Astrocyte (in vitro differentiated cells and primary cell): ENCODE data around the gene ENPP3. TPM values are rescaled to one million over a fixed set of nuclear protein-coding genes. Genes with fewer than 3 reads are reported as not detected.

Source experiments
- DNase-seq: peaks from one replicate; pipeline ENCODE4 v3.0.0-alpha.2; 2010; ENCODE audit warnings: low read depth
- FAIRE-seq: peaks from 2 replicates; lab custom pipeline; 2011; peaks lifted over from hg19 to GRCh38; lab: Jason Lieb, UNC
- H2AFZ ChIP-seq: 2 replicates; pipeline ENCODE4 v1.6.0; 2012; ENCODE audit warnings: low read depth, low read length, inconsistent platforms
- H3K27ac ChIP-seq: 2 replicates; pipeline ENCODE4 v1.5.1; 2011; ENCODE audit warnings: low read depth, low read length, inconsistent platforms
- H3K27me3 ChIP-seq: 2 replicates; pipeline ENCODE4 v1.6.0; 2011; ENCODE audit warnings: low read length, inconsistent platforms; ENCODE audit not compliant: insufficient read depth
- H3K36me3 ChIP-seq: 2 replicates; pipeline ENCODE4 v1.5.1; 2011; ENCODE audit warnings: low read length, inconsistent platforms; ENCODE audit not compliant: insufficient read depth
- H3K4me1 ChIP-seq: 2 replicates; pipeline ENCODE4 v1.5.1; 2011; ENCODE audit warnings: low read length, inconsistent platforms; ENCODE audit not compliant: insufficient read depth
- H3K4me2 ChIP-seq: 2 replicates; pipeline ENCODE4 v1.6.0; 2012; ENCODE audit warnings: low read length, inconsistent platforms
- H3K4me3 ChIP-seq: 2 replicates; pipeline ENCODE4 v1.5.1; 2011; ENCODE audit warnings: low read depth, mild to moderate bottlenecking, low read length, inconsistent platforms; ENCODE audit not compliant: insufficient read depth
- H3K79me2 ChIP-seq: 2 replicates; pipeline ENCODE4 v1.6.0; 2012; ENCODE audit warnings: mild to moderate bottlenecking, low read length, inconsistent platforms; ENCODE audit not compliant: insufficient read depth
- H3K9ac ChIP-seq: 2 replicates; pipeline ENCODE4 v1.6.0; 2012; ENCODE audit warnings: mild to moderate bottlenecking, low read length, inconsistent platforms
- H3K9me3 ChIP-seq: 2 replicates; pipeline ENCODE4 v1.5.1; 2012; ENCODE audit warnings: low read depth, mild to moderate bottlenecking, low read length, inconsistent platforms; ENCODE audit not compliant: insufficient read depth
- H4K20me1 ChIP-seq: 2 replicates; pipeline ENCODE4 v1.6.0; 2012; ENCODE audit warnings: low read length, inconsistent platforms; ENCODE audit not compliant: insufficient read depth
- H3K27ac Mint-ChIP-seq: one replicate; pipeline ENCODE4 v1.8.0; 2021; ENCODE audit warnings: mild to moderate bottlenecking, mixed read lengths; ENCODE audit not compliant: unreplicated experiment
- H3K27me3 Mint-ChIP-seq: one replicate; pipeline ENCODE4 v1.8.0; 2021; ENCODE audit warnings: low read depth, mixed read lengths; ENCODE audit not compliant: unreplicated experiment
- H3K36me3 Mint-ChIP-seq: one replicate; pipeline ENCODE4 v1.8.0; 2021; ENCODE audit warnings: low read depth, mixed read lengths; ENCODE audit not compliant: unreplicated experiment
- H3K4me1 Mint-ChIP-seq: one replicate; pipeline ENCODE4 v1.8.0; 2021; ENCODE audit warnings: low read depth, mixed read lengths; ENCODE audit not compliant: unreplicated experiment
- H3K4me3 Mint-ChIP-seq: one replicate; pipeline ENCODE4 v1.8.0; 2021; ENCODE audit warnings: mild to moderate bottlenecking, moderate library complexity, mixed read lengths; ENCODE audit not compliant: unreplicated experiment
- H3K9me3 Mint-ChIP-seq: one replicate; pipeline ENCODE4 v1.8.0; 2021; ENCODE audit warnings: mild to moderate bottlenecking, mixed read lengths; ENCODE audit not compliant: unreplicated experiment
- EZH2 ChIP-seq: IDR thresholded peaks from 2 replicates; pipeline ENCODE4 v1.6.1; 2012; ENCODE audit warnings: mild to moderate bottlenecking, low read length, inconsistent platforms; ENCODE audit not compliant: insufficient read depth
- total RNA-seq: library from RNA; stranded (reverse); gene quantifications from 2 replicates; pipeline ENCODE4 v1.2.1, GENCODE V29; 2021
- TF ChIP-seq, protein P1 (sequence below): IDR thresholded peaks from 2 replicates; pipeline ENCODE4 v1.5.1; 2011; ENCODE audit warnings: low read depth, mild to moderate bottlenecking, inconsistent platforms, low read length, moderate library complexity; ENCODE audit not compliant: insufficient read depth

ENPP3 gene
- total RNA-seq, 1 donor from 2014 or later, result not detected

DNA sequence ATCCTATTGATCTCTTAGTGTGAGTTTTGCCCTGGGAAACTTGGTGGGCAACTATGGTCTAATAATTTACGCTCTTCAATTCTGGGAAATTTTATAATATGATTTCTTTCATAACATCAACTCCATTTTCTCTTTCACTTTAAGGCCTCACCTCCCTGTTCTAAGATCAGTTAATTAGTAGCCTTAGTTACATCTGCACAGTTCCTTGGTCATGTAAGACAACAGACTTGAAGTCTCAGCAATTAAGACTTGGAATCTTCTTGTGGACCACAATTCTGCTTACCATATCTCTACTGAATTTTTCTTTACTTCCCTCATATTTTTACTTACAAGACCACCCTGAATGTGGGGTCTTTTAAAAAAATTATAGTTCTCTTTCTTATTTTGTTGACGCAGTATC lies 8.7 kb downstream of the ENPP3 start:
- peaks cover 12% of the 10 kb centered on the region for H3K27me3 ChIP-seq
- no peaks in the 10 kb centered on the region for H3K36me3 Mint-ChIP-seq
- FAIRE-seq, result no peak
- no peaks in the 10 kb centered on the region for H3K27me3 Mint-ChIP-seq
- no peaks in the 10 kb centered on the region for H3K36me3 ChIP-seq
- H3K4me3 ChIP-seq, result no peak overlapping the region
- no peaks in the 10 kb centered on the region for H3K79me2 ChIP-seq
- no peaks in the 10 kb centered on the region for H3K9me3 ChIP-seq
- H3K4me1 ChIP-seq, result no peaks in the 10 kb centered on the region
- no peak overlapping the region for H3K4me2 ChIP-seq
- no peak overlapping the region for H3K9ac ChIP-seq
- TF ChIP-seq, protein P1, sequence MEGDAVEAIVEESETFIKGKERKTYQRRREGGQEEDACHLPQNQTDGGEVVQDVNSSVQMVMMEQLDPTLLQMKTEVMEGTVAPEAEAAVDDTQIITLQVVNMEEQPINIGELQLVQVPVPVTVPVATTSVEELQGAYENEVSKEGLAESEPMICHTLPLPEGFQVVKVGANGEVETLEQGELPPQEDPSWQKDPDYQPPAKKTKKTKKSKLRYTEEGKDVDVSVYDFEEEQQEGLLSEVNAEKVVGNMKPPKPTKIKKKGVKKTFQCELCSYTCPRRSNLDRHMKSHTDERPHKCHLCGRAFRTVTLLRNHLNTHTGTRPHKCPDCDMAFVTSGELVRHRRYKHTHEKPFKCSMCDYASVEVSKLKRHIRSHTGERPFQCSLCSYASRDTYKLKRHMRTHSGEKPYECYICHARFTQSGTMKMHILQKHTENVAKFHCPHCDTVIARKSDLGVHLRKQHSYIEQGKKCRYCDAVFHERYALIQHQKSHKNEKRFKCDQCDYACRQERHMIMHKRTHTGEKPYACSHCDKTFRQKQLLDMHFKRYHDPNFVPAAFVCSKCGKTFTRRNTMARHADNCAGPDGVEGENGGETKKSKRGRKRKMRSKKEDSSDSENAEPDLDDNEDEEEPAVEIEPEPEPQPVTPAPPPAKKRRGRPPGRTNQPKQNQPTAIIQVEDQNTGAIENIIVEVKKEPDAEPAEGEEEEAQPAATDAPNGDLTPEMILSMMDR, result no peak
- no peak for TF ChIP-seq EZH2
- H3K4me1 Mint-ChIP-seq, result no peaks in the 10 kb centered on the region
- no peak overlapping the region for H3K27ac Mint-ChIP-seq
- DNase-seq, result no peak
- H4K20me1 ChIP-seq, result no peaks in the 10 kb centered on the region
- H3K9me3 Mint-ChIP-seq, result no peaks in the 10 kb centered on the region
- H3K4me3 Mint-ChIP-seq, result no peak overlapping the region
- H3K27ac ChIP-seq, result no peak overlapping the region
- H2AFZ ChIP-seq, result no peak overlapping the region

DNA sequence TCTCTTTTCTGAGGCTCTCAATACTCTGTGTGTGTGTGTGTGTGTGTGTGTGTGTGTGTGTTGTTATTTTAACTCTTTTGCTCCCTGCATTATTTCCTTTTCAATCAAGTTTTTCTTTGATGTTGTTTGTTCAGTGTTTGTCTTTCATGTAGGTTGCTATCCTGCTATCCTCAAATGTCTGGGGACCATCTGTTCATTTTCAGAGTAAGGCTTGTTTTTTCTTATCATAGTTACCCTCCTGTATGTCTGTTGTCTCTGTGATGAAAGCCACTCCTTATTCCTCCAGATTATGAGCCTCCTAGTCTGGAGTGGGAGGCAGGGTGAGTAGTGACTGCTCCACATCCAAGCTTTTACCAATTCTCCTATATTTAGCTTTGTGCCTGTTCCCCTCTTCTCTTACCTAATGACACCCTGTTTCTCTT lies 9.2 kb downstream of the ENPP3 start:
- Mint-ChIP-seq H3K4me3 (no peak overlapping the region), H3K36me3 (no peaks in the 10 kb centered on the region), H3K27ac (no peak overlapping the region), H3K27me3 (no peaks in the 10 kb centered on the region), H3K9me3 (no peaks in the 10 kb centered on the region), H3K4me1 (no peaks in the 10 kb centered on the region)
- H3K27ac ChIP-seq, result no peak overlapping the region
- peaks cover 12% of the 10 kb centered on the region for H3K27me3 ChIP-seq
- no peak overlapping the region for H3K9ac ChIP-seq
- no peak overlapping the region for H3K4me2 ChIP-seq
- no peaks in the 10 kb centered on the region for H4K20me1 ChIP-seq
- H3K79me2 ChIP-seq, result no peaks in the 10 kb centered on the region
- no peaks in the 10 kb centered on the region for H3K4me1 ChIP-seq
- H3K9me3 ChIP-seq, result no peaks in the 10 kb centered on the region
- H3K4me3 ChIP-seq, result no peak overlapping the region
- TF ChIP-seq, protein P1, result no peak
- TF ChIP-seq EZH2, result no peak
- FAIRE-seq (no peak), DNase-seq (no peak)
- no peaks in the 10 kb centered on the region for H3K36me3 ChIP-seq
- no peak overlapping the region for H2AFZ ChIP-seq

DNA sequence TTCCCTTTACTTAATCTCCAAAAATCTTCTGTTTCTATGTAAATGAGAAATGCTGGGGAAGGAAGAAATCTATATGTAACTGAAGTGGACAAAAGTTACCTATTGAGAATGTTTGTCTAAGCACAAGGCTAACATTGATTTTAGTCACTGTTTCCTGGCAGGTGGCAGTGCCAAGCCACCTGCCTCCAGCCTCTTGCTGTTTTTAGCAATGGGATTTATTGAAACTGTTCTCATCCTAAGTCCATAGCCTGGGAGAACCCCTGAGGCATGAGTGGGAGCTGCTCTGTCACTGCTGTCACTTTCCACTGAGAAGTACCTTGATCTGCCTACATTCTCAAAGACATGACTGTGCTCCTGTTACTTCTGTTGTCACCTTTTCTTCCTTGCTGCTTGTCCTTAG lies 14.7 kb downstream of the ENPP3 start:
- no peaks in the 10 kb centered on the region for H3K9me3 Mint-ChIP-seq
- H3K36me3 Mint-ChIP-seq, result no peaks in the 10 kb centered on the region

More for the DNA sequence above, 14.7 kb downstream of the ENPP3 start:
- Histone ChIP-seq H3K79me2 (no peaks in the 10 kb centered on the region), H2AFZ (no peak overlapping the region), H3K27ac (no peak overlapping the region), H3K9ac (no peak overlapping the region), H3K36me3 (no peaks in the 10 kb centered on the region), H3K4me3 (no peak overlapping the region), H4K20me1 (no peaks in the 10 kb centered on the region), H3K4me2 (no peak overlapping the region), H3K27me3 (no peaks in the 10 kb centered on the region), H3K9me3 (no peaks in the 10 kb centered on the region), H3K4me1 (no peaks in the 10 kb centered on the region)
- H3K27me3 Mint-ChIP-seq, result no peaks in the 10 kb centered on the region
- no peak overlapping the region for H3K4me3 Mint-ChIP-seq
- peaks cover 2% of the 10 kb centered on the region for H3K4me1 Mint-ChIP-seq
- TF ChIP-seq EZH2, result no peak
- no peak for FAIRE-seq
- no peak overlapping the region for H3K27ac Mint-ChIP-seq
- no peak for DNase-seq
